Endothelial cell of umbilical vein (primary cell): Measurements from ENCODE around the gene VCAN.

ENCODE experiments used
- GATA2 ChIP-seq: IDR thresholded peaks from 2 replicates; pipeline ENCODE4 v1.7.0; 2011; ENCODE audit warnings: low read depth, mild to moderate bottlenecking, moderate library complexity, mixed read lengths, low read length; ENCODE audit not compliant: insufficient read length, insufficient read depth
- TF ChIP-seq, protein P1 (sequence below), 2 donors: IDR thresholded peaks; 1 replicate in 1 of 2; 2 replicates in 1 of 2; pipeline ENCODE4 v1.5.1; 2011; ENCODE audit warnings: low read length in 2 of 2, mild to moderate bottlenecking in 2 of 2, moderate library complexity in 2 of 2, control low read depth in 1 of 2, inconsistent platforms in 1 of 2, low read depth in 1 of 2; ENCODE audit not compliant: insufficient read depth in 1 of 2; ENCODE audit errors: extremely low read depth in 1 of 2

DNA sequence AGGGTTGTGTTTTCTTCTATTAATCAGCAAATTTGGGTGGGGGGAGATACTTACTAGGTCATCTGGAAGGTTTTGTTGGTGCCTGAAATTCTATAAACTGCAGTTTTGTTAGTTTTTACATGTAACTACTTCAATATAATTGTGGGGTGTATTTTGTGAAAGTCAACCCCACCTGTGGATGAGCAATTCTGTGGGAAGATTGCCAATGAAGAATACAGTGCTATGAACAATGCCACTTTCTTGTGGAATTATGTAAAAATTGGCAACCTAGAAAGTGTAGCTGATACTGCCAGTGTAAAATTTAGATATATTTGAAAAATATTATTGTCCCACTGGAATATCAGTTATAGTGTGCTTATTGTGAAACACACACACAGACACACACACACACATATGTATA is 80.7 kb downstream of the VCAN start:
- TF ChIP-seq, protein P1, sequence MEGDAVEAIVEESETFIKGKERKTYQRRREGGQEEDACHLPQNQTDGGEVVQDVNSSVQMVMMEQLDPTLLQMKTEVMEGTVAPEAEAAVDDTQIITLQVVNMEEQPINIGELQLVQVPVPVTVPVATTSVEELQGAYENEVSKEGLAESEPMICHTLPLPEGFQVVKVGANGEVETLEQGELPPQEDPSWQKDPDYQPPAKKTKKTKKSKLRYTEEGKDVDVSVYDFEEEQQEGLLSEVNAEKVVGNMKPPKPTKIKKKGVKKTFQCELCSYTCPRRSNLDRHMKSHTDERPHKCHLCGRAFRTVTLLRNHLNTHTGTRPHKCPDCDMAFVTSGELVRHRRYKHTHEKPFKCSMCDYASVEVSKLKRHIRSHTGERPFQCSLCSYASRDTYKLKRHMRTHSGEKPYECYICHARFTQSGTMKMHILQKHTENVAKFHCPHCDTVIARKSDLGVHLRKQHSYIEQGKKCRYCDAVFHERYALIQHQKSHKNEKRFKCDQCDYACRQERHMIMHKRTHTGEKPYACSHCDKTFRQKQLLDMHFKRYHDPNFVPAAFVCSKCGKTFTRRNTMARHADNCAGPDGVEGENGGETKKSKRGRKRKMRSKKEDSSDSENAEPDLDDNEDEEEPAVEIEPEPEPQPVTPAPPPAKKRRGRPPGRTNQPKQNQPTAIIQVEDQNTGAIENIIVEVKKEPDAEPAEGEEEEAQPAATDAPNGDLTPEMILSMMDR (IDR thresholded peaks at IDR 0.05; ENCODE audit: extremely low read depth in 1 of 2, insufficient read depth in 1 of 2, low read depth in 1 of 2, low read length in 2 of 2) = no peak
- no peak for TF ChIP-seq GATA2
